ENCODE measurements around the gene PMPCB. TPM values are rescaled to one million over a fixed set of nuclear protein-coding genes. Genes with fewer than 3 reads are reported as not detected.
"Not testable (repeated sequence)": the region's sequence is repeated elsewhere in the genome, so short reads cannot be mapped to it uniquely, and the experiment has no call there.

Gene PMPCB
- 10 to 100 TPM; 43.5 to 48.1 (median 46.9) TPM for total RNA-seq

GRCh38 chr7:103296901-103297836 lies at the start of gene PMPCB:
TSS of gene PMPCB (plus strand) at chr7:103297435. CDS start at chr7:103297460, 25 bp downstream.
- DNase-seq (ENCODE audit: low spot score) (peak; percentile 98), ATAC-seq (ENCODE audit: low FRiP score) (peak; percentile 99)
- TF ChIP-seq CTCF (IDR thresholded peaks at IDR 0.05): peak in 2 of 3 donors; percentile 85 to 94

GRCh38 chr7:103253699-103254506 lies 43.3 kb upstream of the PMPCB start:
- not testable (repeated sequence) for ATAC-seq (ENCODE audit: low FRiP score); DNase-seq (ENCODE audit: low spot score)

GRCh38 chr7:103264054-103264453 lies 33.2 kb upstream of the PMPCB start:
- not testable (repeated sequence) for ATAC-seq (ENCODE audit: low FRiP score); DNase-seq (ENCODE audit: low spot score)

- not testable (repeated sequence) for DNase-seq (ENCODE audit: low spot score)
Observed at GRCh38 chr7:103266229-103266628, 31.0 kb upstream of the PMPCB start.

GRCh38 chr7:103273374-103273773 lies 23.9 kb upstream of the PMPCB start:
- not testable (repeated sequence) for ATAC-seq (ENCODE audit: low FRiP score); DNase-seq (ENCODE audit: low spot score)

More at GRCh38 chr7:103266229-103266628, 31.0 kb upstream of the PMPCB start:
- ATAC-seq (ENCODE audit: low FRiP score): not testable (repeated sequence)

GRCh38 chr7:103274867-103275266 lies 22.4 kb upstream of the PMPCB start:
- DNase-seq (ENCODE audit: low spot score): not testable (repeated sequence)

GRCh38 chr7:103278195-103278594 lies 19.0 kb upstream of the PMPCB start:
- ATAC-seq (ENCODE audit: low FRiP score); DNase-seq (ENCODE audit: low spot score): not testable (repeated sequence)

More at GRCh38 chr7:103274867-103275266, 22.4 kb upstream of the PMPCB start:
- ATAC-seq (ENCODE audit: low FRiP score): not testable (repeated sequence)

GRCh38 chr7:103279636-103279962 lies 17.6 kb upstream of the PMPCB start:
- peak; percentile 85 for ATAC-seq (ENCODE audit: low FRiP score)
- not testable (repeated sequence) for DNase-seq (ENCODE audit: low spot score)

GRCh38 chr7:103279963-103280802 lies 17.1 kb upstream of the PMPCB start:
- ATAC-seq (ENCODE audit: low FRiP score): peak; percentile 97
- DNase-seq (ENCODE audit: low spot score): not testable (repeated sequence)

GRCh38 chr7:103280803-103281155 lies 16.5 kb upstream of the PMPCB start:
- DNase-seq (ENCODE audit: low spot score): not testable (repeated sequence)
- ATAC-seq (ENCODE audit: low FRiP score): peak; percentile 49

GRCh38 chr7:103282802-103283427 lies 14.3 kb upstream of the PMPCB start:
- not testable (repeated sequence) for ATAC-seq (ENCODE audit: low FRiP score); DNase-seq (ENCODE audit: low spot score)

- DNase-seq (ENCODE audit: low spot score) (no peak), ATAC-seq (ENCODE audit: low FRiP score) (no peak)
- TF ChIP-seq CTCF (IDR thresholded peaks at IDR 0.05): no peak
Observed at GRCh38 chr7:103292122-103292521, 5.1 kb upstream of the PMPCB start.
